Fibroblast of mammary gland (primary cell): ENCODE results near the gene DGKG.

Source experiments
- DNase-seq: peaks from one replicate; pipeline ENCODE4 v3.0.0-alpha.2; 2010; ENCODE audit warnings: low read depth
- H3K4me3 ChIP-seq: 2 replicates; pipeline ENCODE4 v1.5.1; 2011; ENCODE audit warnings: low read depth, mild to moderate bottlenecking, low read length, moderate library complexity; ENCODE audit not compliant: control insufficient read depth
- TF ChIP-seq, protein P1 (sequence below): conservative IDR thresholded peaks from 2 replicates; pipeline ENCODE4 v1.5.1; 2011; ENCODE audit warnings: low read depth, low read length, inconsistent platforms; ENCODE audit not compliant: control insufficient read depth, insufficient read depth

Gene DGKG

DNA sequence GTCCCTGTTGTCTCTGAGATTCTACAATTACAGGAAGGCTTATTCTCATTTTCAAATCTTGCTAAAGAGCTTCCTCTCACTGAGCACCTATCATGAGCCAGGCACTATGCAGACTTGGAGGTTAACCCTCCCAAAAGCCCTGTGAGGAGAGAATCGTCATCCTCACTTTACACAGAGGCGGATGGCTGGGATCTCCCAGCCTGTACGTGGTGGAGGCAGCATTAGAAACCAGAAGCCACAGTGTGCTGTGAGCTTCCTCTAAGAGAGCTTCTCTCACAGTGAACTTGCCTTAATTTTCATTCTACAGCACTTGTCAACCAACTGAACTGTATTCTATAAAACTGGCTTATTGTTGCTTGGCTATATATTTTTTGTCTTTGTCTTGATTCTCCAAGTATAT, 6.1 kb upstream of the DGKG start:
- TF ChIP-seq, protein P1, sequence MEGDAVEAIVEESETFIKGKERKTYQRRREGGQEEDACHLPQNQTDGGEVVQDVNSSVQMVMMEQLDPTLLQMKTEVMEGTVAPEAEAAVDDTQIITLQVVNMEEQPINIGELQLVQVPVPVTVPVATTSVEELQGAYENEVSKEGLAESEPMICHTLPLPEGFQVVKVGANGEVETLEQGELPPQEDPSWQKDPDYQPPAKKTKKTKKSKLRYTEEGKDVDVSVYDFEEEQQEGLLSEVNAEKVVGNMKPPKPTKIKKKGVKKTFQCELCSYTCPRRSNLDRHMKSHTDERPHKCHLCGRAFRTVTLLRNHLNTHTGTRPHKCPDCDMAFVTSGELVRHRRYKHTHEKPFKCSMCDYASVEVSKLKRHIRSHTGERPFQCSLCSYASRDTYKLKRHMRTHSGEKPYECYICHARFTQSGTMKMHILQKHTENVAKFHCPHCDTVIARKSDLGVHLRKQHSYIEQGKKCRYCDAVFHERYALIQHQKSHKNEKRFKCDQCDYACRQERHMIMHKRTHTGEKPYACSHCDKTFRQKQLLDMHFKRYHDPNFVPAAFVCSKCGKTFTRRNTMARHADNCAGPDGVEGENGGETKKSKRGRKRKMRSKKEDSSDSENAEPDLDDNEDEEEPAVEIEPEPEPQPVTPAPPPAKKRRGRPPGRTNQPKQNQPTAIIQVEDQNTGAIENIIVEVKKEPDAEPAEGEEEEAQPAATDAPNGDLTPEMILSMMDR = no peak
- DNase-seq = no peak

GRCh38 chr3:186367631-186368030, 5.6 kb upstream of the DGKG start:
- TF ChIP-seq, protein P1 = no peak
- DNase-seq = no peak
- no peak overlapping the region for H3K4me3 ChIP-seq

More for the DNA sequence above, 6.1 kb upstream of the DGKG start:
- no peak overlapping the region for H3K4me3 ChIP-seq

DNA sequence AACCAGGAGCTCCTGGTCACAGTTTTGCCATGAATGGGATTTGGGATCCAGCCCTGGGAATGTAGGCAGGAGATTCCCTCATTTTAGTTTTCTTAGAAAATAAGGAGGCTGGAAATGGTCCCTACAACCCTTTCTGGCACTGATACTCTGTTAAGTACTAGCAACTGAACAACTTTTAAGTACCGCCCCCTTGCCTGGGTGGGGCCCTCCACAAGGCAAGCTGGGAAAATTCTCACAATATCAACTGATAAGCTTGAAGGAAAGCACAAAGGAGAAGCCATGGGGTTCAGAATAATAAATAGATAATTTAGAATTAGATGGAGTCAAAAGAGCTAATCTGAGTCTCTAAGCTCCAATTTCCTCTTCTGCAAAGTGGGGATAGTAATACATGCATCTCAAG, 4.2 kb upstream of the DGKG start:
- no peak for DNase-seq
- TF ChIP-seq, protein P1 = no peak
- no peak overlapping the region for H3K4me3 ChIP-seq

GRCh38 chr3:186365202-186365974, 3.4 kb upstream of the DGKG start:
- DNase-seq = peak; percentile 62
- no peak overlapping the region for H3K4me3 ChIP-seq
- TF ChIP-seq, protein P1 = no peak

DNA sequence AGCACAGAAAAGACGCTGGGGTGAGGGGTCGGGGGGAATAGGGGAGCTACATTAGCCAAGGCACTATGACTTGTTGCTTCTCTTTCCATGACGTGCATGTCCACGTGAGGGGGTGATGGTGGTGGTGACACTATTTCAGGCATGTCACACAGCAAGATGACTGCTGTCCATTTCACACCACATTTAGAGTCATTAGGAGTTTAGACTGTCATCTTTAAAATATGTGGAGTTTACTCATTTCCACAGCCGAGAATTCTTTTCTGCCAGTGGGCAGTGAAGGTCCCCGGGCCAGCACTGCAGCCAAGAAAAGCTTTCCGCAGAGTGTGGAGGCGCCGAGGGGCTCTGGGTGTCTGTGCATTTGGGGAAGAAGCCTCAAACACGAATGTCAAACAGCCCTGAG, 954 bp upstream of the DGKG start:
- DNase-seq = no peak
- no peak overlapping the region for H3K4me3 ChIP-seq
- TF ChIP-seq, protein P1 = no peak

- TF ChIP-seq, protein P1 = no peak
- no peak for DNase-seq
- no peak overlapping the region for H3K4me3 ChIP-seq
These were observed 456 bp upstream of the DGKG start for GRCh38 chr3:186362537-186362842.

GRCh38 chr3:186361246-186361761, 730 bp downstream of the DGKG start:
- no peak overlapping the region for H3K4me3 ChIP-seq
- no peak for DNase-seq
- TF ChIP-seq, protein P1 = no peak
